CD4-positive, alpha-beta T cell treated with Interleukin-21 for 1 hour (primary cell): ENCODE results near the gene CAMTA1.

Experiments used
- DNase-seq: peaks from one replicate; pipeline ENCODE4 v3.0.0-alpha.2; 2020

CAMTA1 gene

GRCh38 chr1:7223334-7224080, 438.3 kb downstream of the CAMTA1 start:
- no peak for DNase-seq

DNA sequence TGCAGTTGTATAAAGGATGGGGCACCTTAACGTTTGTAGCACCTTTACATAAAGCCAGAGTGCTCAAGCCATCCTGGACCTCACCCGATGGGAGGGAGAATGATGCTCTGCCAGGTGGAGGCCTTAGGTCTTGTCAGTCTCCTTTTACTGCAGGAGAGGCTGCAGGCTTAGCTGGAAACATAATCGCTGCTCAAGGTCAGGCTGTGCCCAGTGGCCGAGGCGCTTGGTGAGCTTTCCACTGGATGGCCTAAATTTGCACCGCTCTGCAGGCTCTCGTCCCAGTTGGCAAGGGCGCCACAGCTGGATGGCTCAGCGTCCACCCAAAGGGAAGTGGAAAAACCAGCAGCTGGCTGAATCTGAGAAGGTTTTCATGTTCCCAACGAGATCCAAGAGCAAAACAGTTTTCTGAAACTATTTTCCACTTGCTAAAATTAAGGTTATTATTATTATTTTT, 438.9 kb downstream of the CAMTA1 start:
- DNase-seq: no peak

DNA sequence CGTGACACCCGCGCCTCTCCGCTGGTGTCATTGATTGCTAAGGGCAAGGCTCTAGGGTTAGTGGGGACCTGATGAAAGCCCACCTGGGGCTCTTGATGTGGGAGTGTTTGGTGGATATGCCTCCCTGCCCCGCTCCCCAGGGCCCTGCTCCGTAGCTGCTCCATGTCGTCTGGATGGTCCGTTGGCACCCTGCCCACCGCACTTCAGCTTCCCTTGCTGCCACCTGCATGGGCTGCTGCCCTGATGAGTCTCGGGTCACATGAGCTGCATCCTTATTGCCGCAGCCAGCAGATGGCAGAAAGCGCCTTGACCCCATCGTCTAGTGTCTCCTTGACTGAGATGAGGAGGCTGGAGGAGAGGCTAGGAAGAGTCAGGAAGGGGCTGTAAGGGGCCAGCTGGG, 439.4 kb downstream of the CAMTA1 start:
- DNase-seq: no peak

DNA sequence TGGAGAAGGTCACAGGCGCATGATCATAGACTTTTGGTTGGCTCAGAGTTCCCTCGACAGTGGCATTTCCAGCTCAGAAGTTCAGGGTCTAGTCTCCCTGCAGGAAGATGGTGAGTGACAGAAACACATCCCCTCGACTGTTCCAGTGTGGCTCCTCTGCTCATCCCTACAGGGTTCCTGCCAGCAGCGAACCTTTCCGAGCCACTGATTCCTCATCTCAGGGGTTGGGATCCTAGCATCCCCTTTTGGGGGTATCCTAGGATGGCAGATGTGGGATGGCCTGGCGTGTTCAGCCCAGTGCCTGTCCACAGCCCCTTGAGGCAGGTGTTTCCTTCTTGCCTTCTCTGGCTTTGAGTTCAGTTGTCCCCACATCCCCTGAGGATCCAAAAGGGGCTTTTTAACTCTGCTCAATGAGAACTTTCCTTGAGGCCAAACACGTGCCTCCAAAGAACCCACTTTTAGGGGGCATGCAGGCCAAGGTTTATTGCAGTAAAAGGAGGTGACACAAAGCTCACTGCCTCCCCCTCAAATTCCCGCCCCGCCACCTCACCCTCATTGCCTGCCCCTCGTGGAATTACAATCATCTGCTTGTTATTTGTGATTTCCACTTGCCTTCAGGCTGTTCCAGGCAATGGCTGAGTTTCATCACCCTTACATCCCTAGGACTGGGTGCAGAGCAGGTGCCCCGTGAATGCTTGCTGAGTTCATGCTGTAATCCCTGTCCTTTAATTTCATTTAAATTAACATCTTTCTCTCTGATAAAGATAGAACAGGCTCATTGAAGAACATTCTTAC, 440.7 kb downstream of the CAMTA1 start:
- no peak for DNase-seq

DNA sequence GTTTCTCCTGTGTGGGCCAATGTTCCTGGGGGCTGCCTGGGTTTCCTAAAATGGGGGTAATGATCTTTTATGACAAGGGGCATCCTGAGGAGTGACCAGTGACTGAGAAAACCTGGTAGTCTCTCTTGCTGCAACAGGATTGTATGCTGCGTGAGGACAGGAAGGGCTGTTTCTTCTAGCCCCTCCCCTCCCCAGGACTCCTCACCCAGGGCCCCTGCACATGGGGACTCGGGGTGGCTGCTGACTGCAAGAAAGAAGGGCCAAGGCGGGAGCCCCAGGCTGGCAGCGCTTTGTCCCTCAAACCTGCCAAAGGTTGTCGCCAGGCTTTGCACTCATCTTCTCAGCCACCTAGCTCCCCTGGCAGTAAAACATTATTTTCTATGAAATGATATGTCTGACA, 442.4 kb downstream of the CAMTA1 start:
- no peak for DNase-seq

DNA sequence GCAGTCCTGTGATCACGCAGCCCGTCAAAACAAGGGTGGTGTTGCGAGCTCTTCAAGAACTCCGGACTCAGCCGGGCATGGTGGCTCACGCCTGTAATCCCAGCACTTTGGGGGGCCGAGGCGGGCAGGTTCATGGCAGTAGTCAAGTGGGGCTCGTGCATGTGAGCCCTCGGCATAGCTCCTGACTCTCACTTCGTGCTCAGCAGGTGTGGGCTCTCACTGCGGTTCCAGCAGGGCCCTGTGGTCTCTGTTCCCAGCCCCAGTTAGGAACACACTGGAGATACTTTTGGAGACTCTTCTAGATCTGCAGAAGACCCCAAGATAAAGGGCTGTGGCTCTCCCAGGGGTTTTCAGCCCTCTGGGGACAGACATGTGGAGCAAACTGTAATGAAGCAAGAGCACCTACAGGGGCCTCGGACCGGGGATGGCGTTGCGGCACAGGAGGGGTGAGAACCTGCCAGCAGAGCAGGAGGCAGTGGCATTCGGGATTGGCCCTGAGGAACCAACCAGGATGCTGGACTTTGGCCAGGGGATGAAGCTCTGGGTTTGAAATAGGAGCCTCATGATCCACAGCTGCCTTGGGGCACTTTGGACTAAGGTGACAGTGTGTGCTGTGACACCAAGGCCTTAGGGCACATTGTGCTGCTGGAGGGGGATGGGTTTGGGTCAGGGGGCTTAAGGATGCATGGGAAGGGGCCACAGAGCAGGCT, 443.2 kb downstream of the CAMTA1 start:
- DNase-seq: no peak

DNA sequence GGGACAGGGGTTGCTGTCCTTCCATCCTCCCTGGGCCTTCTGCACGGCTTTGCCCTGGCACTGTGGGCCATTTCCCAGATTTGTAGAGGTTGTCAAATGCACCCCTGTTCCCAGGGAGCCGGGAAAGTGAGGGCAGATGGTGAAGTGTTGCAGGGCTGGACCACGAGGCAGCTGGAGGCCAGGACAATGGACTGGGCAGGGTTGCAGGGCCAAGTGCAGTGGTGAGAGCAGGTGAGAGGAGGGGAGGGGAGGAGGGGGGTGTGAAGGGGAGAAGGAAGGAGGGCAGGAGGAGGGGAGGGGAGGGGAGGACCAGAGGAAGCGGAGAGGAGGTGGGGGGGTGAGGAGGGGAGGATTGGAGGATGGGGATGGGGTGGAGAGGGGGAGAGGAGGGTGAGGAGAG, 443.9 kb downstream of the CAMTA1 start:
- DNase-seq: no peak

GRCh38 chr1:7229696-7230631, 444.7 kb downstream of the CAMTA1 start:
- DNase-seq: no peak

GRCh38 chr1:7232441-7233236, 447.4 kb downstream of the CAMTA1 start:
- DNase-seq: no peak

- DNase-seq: no peak
Observed at GRCh38 chr1:7233237-7233540, 447.9 kb downstream of the CAMTA1 start.

- no peak for DNase-seq
Observed at GRCh38 chr1:7233646-7234470, 448.6 kb downstream of the CAMTA1 start.

GRCh38 chr1:7234471-7234755, 449.2 kb downstream of the CAMTA1 start:
- DNase-seq: no peak

- DNase-seq: no peak
Observed at GRCh38 chr1:7235871-7236517, 450.7 kb downstream of the CAMTA1 start.

DNA sequence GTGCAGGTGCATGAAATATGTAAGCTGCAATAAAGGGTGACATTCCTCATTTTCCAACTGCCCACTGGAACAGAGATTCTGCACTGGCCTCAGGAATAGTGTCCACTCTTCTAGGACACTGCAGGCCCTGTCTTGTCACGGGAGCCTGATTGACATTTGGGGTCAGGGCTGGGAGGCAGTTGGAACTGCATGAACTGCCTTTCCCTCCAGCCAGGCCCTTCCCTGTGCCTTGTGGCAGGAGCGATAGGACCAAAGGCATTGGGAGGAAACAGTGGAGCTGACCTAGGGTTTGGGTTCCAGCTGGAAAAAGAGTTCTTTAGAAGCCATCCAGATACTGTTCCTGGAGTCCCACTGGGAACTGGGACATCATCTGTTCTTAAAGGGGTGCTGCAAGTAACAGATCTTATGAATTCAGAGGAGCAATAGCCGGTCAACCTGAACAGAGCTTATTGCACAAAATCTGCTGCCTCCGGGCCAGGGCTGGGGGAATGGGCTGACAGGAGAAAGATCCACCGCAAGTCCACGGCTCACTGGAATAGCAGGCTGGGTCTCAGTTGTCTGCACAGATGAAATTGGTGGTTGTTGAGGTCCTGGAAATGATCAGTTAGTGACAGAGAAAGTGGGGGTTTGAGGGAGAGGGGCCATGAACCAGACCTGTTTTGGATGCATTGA, 451.7 kb downstream of the CAMTA1 start:
- no peak for DNase-seq

DNA sequence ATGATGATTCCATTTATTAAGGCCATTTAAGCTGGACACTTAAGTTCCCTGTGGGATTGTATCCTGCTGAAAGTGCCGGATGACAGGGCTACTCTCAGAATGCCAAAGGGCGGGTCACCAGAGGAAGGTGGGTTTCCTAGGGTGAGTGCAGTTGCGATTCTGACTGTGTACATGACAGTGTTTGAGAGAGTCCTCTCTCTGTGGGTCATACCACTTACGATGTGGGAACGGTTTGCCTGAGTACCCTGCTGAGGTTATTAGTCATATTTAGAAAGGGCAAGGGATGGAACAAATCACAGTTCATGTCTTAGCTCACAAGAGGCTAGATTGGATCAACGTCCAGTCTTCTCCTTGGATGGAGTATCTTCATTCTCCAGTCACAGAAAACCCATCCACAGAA, 461.9 kb downstream of the CAMTA1 start:
- DNase-seq: no peak

DNA sequence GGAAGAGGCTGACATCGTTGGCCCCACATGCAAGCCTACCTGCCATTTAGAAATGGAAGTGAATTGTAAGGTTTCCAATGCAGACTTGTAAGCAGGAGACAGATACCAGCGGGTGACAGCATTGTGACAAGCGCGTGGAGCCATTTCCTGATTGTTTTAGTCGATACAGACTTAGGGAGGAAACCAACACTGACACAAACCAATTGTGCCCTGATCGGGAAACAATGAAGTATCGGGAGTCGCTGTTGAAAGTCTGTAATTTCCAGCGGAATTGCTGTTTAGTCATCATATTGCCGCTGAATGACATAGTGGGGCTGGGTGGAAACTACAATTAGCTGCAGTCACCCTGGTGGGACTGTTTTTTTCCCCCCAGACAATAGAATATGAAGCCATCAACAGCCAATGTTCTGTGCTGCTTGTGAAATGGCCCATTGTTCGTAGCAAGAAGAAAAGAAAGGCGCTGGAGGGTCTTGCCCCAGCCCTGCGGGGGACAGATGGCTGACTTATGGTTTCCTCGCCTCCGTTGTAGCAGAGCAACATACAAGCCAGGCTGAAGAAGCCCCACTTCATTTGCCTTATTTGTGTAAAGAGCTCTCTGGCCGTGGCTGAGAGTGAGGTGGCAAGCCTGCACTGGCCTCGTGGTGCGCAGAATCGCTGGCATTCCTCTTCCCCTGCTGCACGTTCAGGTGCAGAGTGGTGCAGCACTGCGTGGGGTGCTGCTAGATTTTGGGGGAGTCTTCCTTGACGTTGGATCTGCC, 462.7 kb downstream of the CAMTA1 start:
- no peak for DNase-seq

GRCh38 chr1:7248549-7249199, 463.4 kb downstream of the CAMTA1 start:
- no peak for DNase-seq

GRCh38 chr1:7249516-7249915, 464.3 kb downstream of the CAMTA1 start:
- DNase-seq: no peak

GRCh38 chr1:7250176-7250575, 464.9 kb downstream of the CAMTA1 start:
- DNase-seq: no peak
